ENCODE measurements around the gene UBE2G1. TPM values are rescaled to one million over a fixed set of nuclear protein-coding genes. Genes with fewer than 3 reads are reported as not detected.

The UBE2G1 gene
- total and polyA plus RNA-seq, 2 donors (not counting 1 experiment from before 2014, with no cell fraction given): 27.1 to 76.0 TPM

DNA sequence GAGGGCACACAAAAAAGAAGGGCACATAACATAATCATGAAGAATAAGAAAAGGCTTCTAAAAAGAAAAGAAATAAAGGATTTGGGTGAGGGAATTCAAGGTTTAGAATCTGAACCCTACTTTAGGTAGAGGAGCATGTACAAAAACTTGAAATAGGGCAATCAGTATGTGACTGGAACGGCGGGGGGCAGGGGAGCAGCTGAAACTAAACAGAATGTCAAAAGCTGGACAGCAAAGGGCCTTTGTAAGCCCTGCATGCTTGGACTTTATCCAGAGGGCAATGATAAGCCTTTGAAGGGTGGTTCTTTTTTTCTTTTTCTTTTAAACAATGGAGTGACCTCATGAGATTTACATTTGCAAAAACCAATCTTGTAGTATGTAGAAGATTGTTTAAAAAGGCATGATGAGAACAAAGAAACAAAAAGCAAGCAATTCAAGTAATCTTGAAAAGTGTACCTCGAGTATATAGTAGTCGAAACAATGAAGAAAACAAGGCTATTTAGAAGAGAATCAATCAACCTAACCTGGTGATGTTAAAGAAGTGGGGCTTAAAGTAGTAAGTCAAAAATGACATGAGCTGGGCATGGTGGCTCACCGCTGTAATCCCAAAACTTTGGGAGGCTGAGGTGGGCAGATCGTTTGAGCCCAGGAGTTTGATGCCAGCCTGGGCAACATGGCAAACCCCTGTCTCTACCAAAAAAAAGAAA, 56.0 kb downstream of the UBE2G1 start:
- H3K27ac ChIP-seq (ENCODE audit: low read length in 2 of 2): no peak overlapping the region
- H3K27ac Mint-ChIP-seq: no peak overlapping the region
- peaks cover 67% of the 10 kb centered on the region for H3K4me1 Mint-ChIP-seq
- intact Hi-C loops (cut with micrococcal nuclease): no loop called here
- no peaks in the 10 kb centered on the region for H3K9me3 ChIP-seq (ENCODE audit: control extremely low read depth in 1 of 3, control insufficient read depth in 2 of 3, insufficient read depth in 1 of 3, low read length in 2 of 3)
- 100% methylated on average over 6 of the region's 6 CpGs for WGBS (ENCODE audit: insufficient coverage)
- H3K27me3 Mint-ChIP-seq: no peaks in the 10 kb centered on the region
- no peak overlapping the region for H3K4me3 Mint-ChIP-seq
- peaks cover 26 to 27% of the 10 kb centered on the region in 2 donors for H3K4me1 ChIP-seq (ENCODE audit: control insufficient read depth in 2 of 2, insufficient read depth in 2 of 2, low read length in 2 of 2)
- no peak overlapping the region for H3K9ac ChIP-seq (ENCODE audit: low read length)
- CTCF ChIA-PET: interaction anchor here (0.6 kb wide), 1 partner anchor 99 kb away, joined by 4 read pairs; no protein-coding TSS in a partner anchor
- peaks cover 73% of the 10 kb centered on the region for H4K20me1 ChIP-seq (ENCODE audit: control insufficient read depth, insufficient read depth, low read length, poor library complexity, severe bottlenecking)
- no peak for ATAC-seq (ENCODE audit: low read depth)
- H3K36me3 ChIP-seq (replicated peaks in 1 of 2; ENCODE audit: control extremely low read depth in 1 of 2, control insufficient read depth in 1 of 2, extremely low read depth in 1 of 2, insufficient read depth in 2 of 2, low read length in 1 of 2): peaks cover 4 to 20% of the 10 kb centered on the region in 2 experiments
- POLR2A ChIA-PET: no interaction called here
- TF ChIP-seq, protein P1, sequence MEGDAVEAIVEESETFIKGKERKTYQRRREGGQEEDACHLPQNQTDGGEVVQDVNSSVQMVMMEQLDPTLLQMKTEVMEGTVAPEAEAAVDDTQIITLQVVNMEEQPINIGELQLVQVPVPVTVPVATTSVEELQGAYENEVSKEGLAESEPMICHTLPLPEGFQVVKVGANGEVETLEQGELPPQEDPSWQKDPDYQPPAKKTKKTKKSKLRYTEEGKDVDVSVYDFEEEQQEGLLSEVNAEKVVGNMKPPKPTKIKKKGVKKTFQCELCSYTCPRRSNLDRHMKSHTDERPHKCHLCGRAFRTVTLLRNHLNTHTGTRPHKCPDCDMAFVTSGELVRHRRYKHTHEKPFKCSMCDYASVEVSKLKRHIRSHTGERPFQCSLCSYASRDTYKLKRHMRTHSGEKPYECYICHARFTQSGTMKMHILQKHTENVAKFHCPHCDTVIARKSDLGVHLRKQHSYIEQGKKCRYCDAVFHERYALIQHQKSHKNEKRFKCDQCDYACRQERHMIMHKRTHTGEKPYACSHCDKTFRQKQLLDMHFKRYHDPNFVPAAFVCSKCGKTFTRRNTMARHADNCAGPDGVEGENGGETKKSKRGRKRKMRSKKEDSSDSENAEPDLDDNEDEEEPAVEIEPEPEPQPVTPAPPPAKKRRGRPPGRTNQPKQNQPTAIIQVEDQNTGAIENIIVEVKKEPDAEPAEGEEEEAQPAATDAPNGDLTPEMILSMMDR (IDR thresholded peaks at IDR 0.05): no peak
- no peak for TF ChIP-seq EZH2 (IDR thresholded peaks at IDR 0.05; ENCODE audit: borderline replicate concordance, insufficient read depth, low read depth, low read length, poor library complexity, severe bottlenecking)
- H3K79me2 ChIP-seq (ENCODE audit: control insufficient read depth, insufficient read depth, low read length): peaks cover 84% of the 10 kb centered on the region
- no peak overlapping the region for H2AFZ ChIP-seq (ENCODE audit: insufficient read depth, low read depth, low read length, poor library complexity, severe bottlenecking)
- H3K27me3 ChIP-seq (replicated peaks in 1 of 4; ENCODE audit: control extremely low read depth in 1 of 4, control insufficient read depth in 3 of 4, insufficient read depth in 4 of 4, low read length in 3 of 4): no peaks in the 10 kb centered on the region
- H3K4me2 ChIP-seq (replicated peaks; ENCODE audit: low read depth, low read length, poor library complexity, severe bottlenecking): no peak overlapping the region
- no peak overlapping the region for H3K4me3 ChIP-seq (ENCODE audit: control extremely low read depth in 1 of 5, extremely low read depth in 1 of 5, insufficient read depth in 1 of 5, low read depth in 2 of 5, low read length in 4 of 5)
- DNase-seq: no peak
- no peaks in the 10 kb centered on the region for H3K9me3 Mint-ChIP-seq (ENCODE audit: insufficient read depth)

DNA sequence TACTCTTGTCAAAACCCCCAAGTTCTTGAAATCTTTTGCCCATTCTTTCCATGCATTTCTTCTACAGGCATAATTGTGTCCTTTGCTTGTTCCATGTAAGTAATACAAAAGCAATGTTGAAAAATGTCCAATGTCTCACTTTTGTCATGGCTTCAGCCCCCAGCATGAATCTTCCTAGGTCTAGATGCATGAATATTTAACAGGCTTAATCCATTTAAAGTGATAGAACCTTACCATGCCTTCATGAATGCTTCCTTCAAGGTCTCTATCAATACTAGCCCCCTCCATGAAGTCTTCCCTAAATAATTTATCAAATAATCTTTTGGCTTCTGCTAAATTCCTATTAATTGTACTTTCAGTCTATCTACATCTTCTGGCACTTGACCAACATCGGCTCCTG, 56.6 kb downstream of the UBE2G1 start:
- Histone ChIP-seq H3K79me2 (ENCODE audit: control insufficient read depth, insufficient read depth, low read length) (peaks cover 78% of the 10 kb centered on the region), H3K27me3 (replicated peaks in 1 of 4; ENCODE audit: control extremely low read depth in 1 of 4, control insufficient read depth in 3 of 4, insufficient read depth in 4 of 4, low read length in 3 of 4) (no peaks in the 10 kb centered on the region), H4K20me1 (ENCODE audit: control insufficient read depth, insufficient read depth, low read length, poor library complexity, severe bottlenecking) (peaks cover 67% of the 10 kb centered on the region), H3K36me3 (replicated peaks in 1 of 2; ENCODE audit: control extremely low read depth in 1 of 2, control insufficient read depth in 1 of 2, extremely low read depth in 1 of 2, insufficient read depth in 2 of 2, low read length in 1 of 2) (peaks cover 4 to 20% of the 10 kb centered on the region in 2 experiments), H3K4me2 (replicated peaks; ENCODE audit: low read depth, low read length, poor library complexity, severe bottlenecking) (no peak overlapping the region), H3K9ac (ENCODE audit: low read length) (no peak overlapping the region), H3K9me3 (ENCODE audit: control extremely low read depth in 1 of 3, control insufficient read depth in 2 of 3, insufficient read depth in 1 of 3, low read length in 2 of 3) (no peaks in the 10 kb centered on the region), H2AFZ (ENCODE audit: insufficient read depth, low read depth, low read length, poor library complexity, severe bottlenecking) (no peak overlapping the region), H3K4me1 (ENCODE audit: control insufficient read depth in 2 of 2, insufficient read depth in 2 of 2, low read length in 2 of 2) (peaks cover 26 to 27% of the 10 kb centered on the region in 2 donors), H3K27ac (ENCODE audit: low read length in 2 of 2) (peak overlapping the region in 1 of 2 donors; percentile 12), H3K4me3 (ENCODE audit: control extremely low read depth in 1 of 5, extremely low read depth in 1 of 5, insufficient read depth in 1 of 5, low read depth in 2 of 5, low read length in 4 of 5) (no peak overlapping the region)
- H3K27ac Mint-ChIP-seq: no peak overlapping the region
- no CpG with 5 or more reads among the region's 1 CpG for WGBS (ENCODE audit: insufficient coverage)
- H3K4me1 Mint-ChIP-seq: peaks cover 64% of the 10 kb centered on the region
- H3K27me3 Mint-ChIP-seq: no peaks in the 10 kb centered on the region
- no peak for ATAC-seq (ENCODE audit: low read depth)
- TF ChIP-seq, protein P1 (IDR thresholded peaks at IDR 0.05): no peak
- TF ChIP-seq EZH2 (IDR thresholded peaks at IDR 0.05; ENCODE audit: borderline replicate concordance, insufficient read depth, low read depth, low read length, poor library complexity, severe bottlenecking): no peak
- POLR2A ChIA-PET: no interaction called here
- H3K4me3 Mint-ChIP-seq: no peak overlapping the region
- intact Hi-C loops (cut with micrococcal nuclease): no loop called here
- H3K9me3 Mint-ChIP-seq (ENCODE audit: insufficient read depth): no peaks in the 10 kb centered on the region
- DNase-seq: no peak
- CTCF ChIA-PET: interaction anchor here (0.6 kb wide), 1 partner anchor 98 kb away, joined by 4 read pairs; no protein-coding TSS in a partner anchor
